Liver (tissue), 9 donors: ENCODE measurements around the gene SULT1B1. TPM values are rescaled to one million over a fixed set of nuclear protein-coding genes. Genes with fewer than 3 reads are reported as not detected.

Experiments
- DNase-seq: peaks from one replicate; pipeline ENCODE4 v3.0.0-alpha.2; 2017; ENCODE audit warnings: low spot score
- H3K27ac ChIP-seq, 2 donors: one replicate each; pipeline ENCODE4 v1.7.0; 2013; ENCODE audit warnings: inconsistent platforms in 2 of 2, low read length in 2 of 2, control low read depth in 1 of 2, low read depth in 1 of 2, mild to moderate bottlenecking in 1 of 2
- H3K27me3 ChIP-seq, 4 donors: one replicate each; pipeline versions ENCODE4 v1.6.1 to v1.7.0; 2013; ENCODE audit warnings: low read length in 3 of 4, inconsistent platforms in 1 of 4, mild to moderate bottlenecking in 1 of 4, moderate library complexity in 1 of 4; ENCODE audit not compliant: control insufficient read depth in 4 of 4, insufficient read depth in 4 of 4
- H3K36me3 ChIP-seq, 4 donors: one replicate each; pipeline versions ENCODE4 v1.6.1 to v1.7.0; 2013; ENCODE audit warnings: low read length in 3 of 4, mild to moderate bottlenecking in 3 of 4, low read depth in 1 of 4, moderate library complexity in 1 of 4; ENCODE audit not compliant: control insufficient read depth in 4 of 4, insufficient read depth in 3 of 4
- H3K4me1 ChIP-seq, 4 donors: one replicate each; pipeline versions ENCODE4 v1.6.1 to v1.7.0; 2013; ENCODE audit warnings: low read length in 3 of 4, mild to moderate bottlenecking in 3 of 4, moderate library complexity in 1 of 4; ENCODE audit not compliant: control insufficient read depth in 4 of 4, insufficient read depth in 4 of 4
- H3K4me3 ChIP-seq, 3 donors: one replicate each; pipeline versions ENCODE4 v1.6.1 to v1.7.0; 2013; ENCODE audit warnings: low read length in 3 of 3, control low read depth in 1 of 3, low read depth in 1 of 3, mild to moderate bottlenecking in 1 of 3
- H3K9ac ChIP-seq, 2 donors: one replicate each; pipeline ENCODE4 v1.7.0; 2013; ENCODE audit warnings: low read length in 2 of 2, mild to moderate bottlenecking in 2 of 2, moderate library complexity in 2 of 2, control low read depth in 1 of 2, low read depth in 1 of 2
- H3K9me3 ChIP-seq, 4 donors: one replicate each; pipeline versions ENCODE4 v1.6.1 to v1.7.0; 2013; ENCODE audit warnings: low read length in 3 of 4; ENCODE audit not compliant: control insufficient read depth in 4 of 4
- ATF3 ChIP-seq: IDR thresholded peaks from 2 replicates; pipeline ENCODE4 v1.6.1; 2016; ENCODE audit warnings: antibody characterized with exemption
- CTCF ChIP-seq: fragments of 150-350 bp; IDR thresholded peaks from 2 replicates; pipeline ENCODE4 v1.5.1; 2017; ENCODE audit warnings: improper control_type of control experiment, low read depth, low read length; ENCODE audit not compliant: missing input control
- FOXA1 ChIP-seq: IDR thresholded peaks from 2 replicates; pipeline ENCODE4 v1.6.1; 2016; ENCODE audit warnings: antibody characterized with exemption
- FOXA2 ChIP-seq: IDR thresholded peaks from 2 replicates; pipeline ENCODE4 v1.6.1; 2016; ENCODE audit warnings: antibody characterized with exemption
- HNF4A ChIP-seq, 2 donors: conservative IDR thresholded peaks; 2 replicates each; pipeline ENCODE4 v1.6.1; 2016; ENCODE audit warnings: antibody characterized with exemption in 2 of 2, mild to moderate bottlenecking in 2 of 2
- HNF4G ChIP-seq: IDR thresholded peaks from 2 replicates; pipeline ENCODE4 v1.6.1; 2016; ENCODE audit warnings: antibody characterized with exemption
- JUND ChIP-seq, 2 donors: IDR thresholded peaks; 2 replicates each; pipeline ENCODE4 v1.6.1; 2016; ENCODE audit warnings: antibody characterized with exemption in 2 of 2
- RXRA ChIP-seq, 2 donors: IDR thresholded peaks; 2 replicates each; pipeline ENCODE4 v1.6.1; 2017 to 2018; ENCODE audit warnings: antibody characterized with exemption in 2 of 2, mild to moderate bottlenecking in 1 of 2
- SP1 ChIP-seq: IDR thresholded peaks from 2 replicates; pipeline ENCODE4 v1.6.1; 2018; ENCODE audit warnings: antibody characterized with exemption, mild to moderate bottlenecking
- TAF1 ChIP-seq: conservative IDR thresholded peaks from 2 replicates; pipeline ENCODE4 v1.6.1; 2016; ENCODE audit warnings: antibody characterized with exemption, mild to moderate bottlenecking
- YY1 ChIP-seq: IDR thresholded peaks from 2 replicates; pipeline ENCODE4 v1.6.1; 2016; ENCODE audit warnings: antibody characterized with exemption, mild to moderate bottlenecking
- ZBTB33 ChIP-seq: IDR thresholded peaks from 2 replicates; pipeline ENCODE4 v1.6.1; 2016; ENCODE audit warnings: antibody characterized with exemption
- WGBS: extraction: QIAGEN DNeasy Blood & Tissue Kit; methylation state at CpG from one replicate; pipeline ENCODE4 v1.1.7; 2013; 5-methylcytosine and 5-hydroxymethylcytosine counted together
- polyA plus RNA-seq, 2 donors: library from polyadenylated mRNA; stranded (reverse) in 1 of 2; unstranded in 1 of 2; fragments of 200-250 nt in 1 of 2; fragments of >200 nt in 1 of 2; fragmentation: Nextera tagmentation in 1 of 2; extraction: Ambion mirVana in 1 of 2; gene quantifications; one replicate each; pipeline versions ENCODE4 v1.2.1 to v1.2.3, GENCODE V29; 2013 to 2015
- total RNA-seq, 2 donors: library from RNA; depleted of rRNA; stranded (reverse); fragments of >200 nt; gene quantifications; one replicate each; pipeline ENCODE4 v1.2.3, GENCODE V29; 2014
- donor health status: healthy.
- donor health status: healthy.
- donor health status: healthy.
- donor health status: healthy.
- donor health status: healthy.

Gene SULT1B1
- total and polyA plus RNA-seq, 4 donors: 0.28 to 30.5 (median 14.0) TPM

- Histone ChIP-seq H3K36me3 (no peaks in the 10 kb centered on the region), H3K4me3 (no peak overlapping the region), H3K4me1 (peaks cover 0 to 4% (median 0%) of the 10 kb centered on the region in 4 donors), H3K9me3 (no peaks in the 10 kb centered on the region), H3K9ac (no peak overlapping the region), H3K27me3 (no peaks in the 10 kb centered on the region), H3K27ac (no peak overlapping the region)
- WGBS: 68% methylated on average over 4 of the region's 4 CpGs
- DNase-seq: no peak
- TF ChIP-seq HNF4A (conservative IDR thresholded peaks at IDR 0.05) (no peak), JUND (IDR thresholded peaks at IDR 0.05) (no peak), HNF4G (no peak), TAF1 (no peak), SP1 (no peak), YY1 (no peak), FOXA2 (no peak), ATF3 (no peak), RXRA (IDR thresholded peaks at IDR 0.05) (no peak)
Measured at GRCh38 chr4:69718396-69719271, 41.8 kb downstream of the SULT1B1 start.

- H3K27ac ChIP-seq: no peak overlapping the region
- H3K4me3 ChIP-seq: no peak overlapping the region
- DNase-seq: no peak
- H3K4me1 ChIP-seq: peaks cover 0 to 11% (median 2%) of the 10 kb centered on the region in 4 donors
- H3K27me3 ChIP-seq: no peaks in the 10 kb centered on the region
- TF ChIP-seq YY1 (peak; percentile 30), CTCF (no peak), HNF4A (conservative IDR thresholded peaks at IDR 0.05) (peak; percentile 6 to 17), RXRA (IDR thresholded peaks at IDR 0.05) (peak in 1 of 2 donors; percentile 9)
- H3K9ac ChIP-seq: no peak overlapping the region
- no peaks in the 10 kb centered on the region for H3K9me3 ChIP-seq
- H3K36me3 ChIP-seq: no peaks in the 10 kb centered on the region
Measured at GRCh38 chr4:69717778-69718177, 42.6 kb downstream of the SULT1B1 start.

- Histone ChIP-seq H3K9me3 (no peaks in the 10 kb centered on the region), H3K9ac (no peak overlapping the region), H3K36me3 (no peaks in the 10 kb centered on the region), H3K4me3 (no peak overlapping the region), H3K27me3 (no peaks in the 10 kb centered on the region), H3K4me1 (peaks cover 0 to 20% (median 2%) of the 10 kb centered on the region in 4 donors), H3K27ac (no peak overlapping the region)
- TF ChIP-seq JUND (IDR thresholded peaks at IDR 0.05) (no peak), FOXA1 (no peak), HNF4G (no peak), ZBTB33 (no peak), ATF3 (no peak), FOXA2 (no peak), TAF1 (no peak)
- DNase-seq: no peak
- 94% methylated on average over 2 of the region's 2 CpGs for WGBS
Measured at GRCh38 chr4:69716654-69717053, 43.8 kb downstream of the SULT1B1 start.
